Limb (tissue), 2 donors: Measurements from ENCODE around the gene MRPS15.

ENCODE experiments used
- DNase-seq, 2 donors: peaks; one replicate each; pipeline ENCODE4 v3.0.0-alpha.2; 2016; ENCODE audit errors: extremely low spot score in 2 of 2

Gene MRPS15

DNA sequence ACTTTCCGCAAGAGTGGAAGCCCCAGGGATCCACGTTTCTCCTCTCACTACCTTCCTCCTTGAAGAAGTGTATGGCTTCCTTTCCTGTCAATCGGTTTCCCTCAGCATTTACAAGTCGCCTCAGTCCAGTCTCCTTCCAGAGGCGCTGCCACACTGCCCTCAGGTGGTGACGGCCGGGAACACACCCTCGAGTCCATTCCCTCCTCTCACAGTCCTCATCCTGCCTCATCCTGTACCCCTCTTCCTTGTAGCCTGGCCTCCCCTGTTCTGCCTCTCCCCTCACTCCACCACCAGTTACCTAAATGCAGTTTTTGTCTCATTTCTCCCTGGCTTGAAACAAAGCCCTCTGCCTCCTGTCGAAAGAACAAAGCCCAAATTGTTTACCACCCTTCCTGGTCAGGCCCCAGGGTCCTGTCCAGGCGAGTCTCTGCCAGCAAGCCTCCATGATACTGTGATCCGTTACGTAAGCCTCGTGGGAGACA is 43.3 kb downstream of the MRPS15 start:
- DNase-seq: peak; percentile 83 to 94

DNA sequence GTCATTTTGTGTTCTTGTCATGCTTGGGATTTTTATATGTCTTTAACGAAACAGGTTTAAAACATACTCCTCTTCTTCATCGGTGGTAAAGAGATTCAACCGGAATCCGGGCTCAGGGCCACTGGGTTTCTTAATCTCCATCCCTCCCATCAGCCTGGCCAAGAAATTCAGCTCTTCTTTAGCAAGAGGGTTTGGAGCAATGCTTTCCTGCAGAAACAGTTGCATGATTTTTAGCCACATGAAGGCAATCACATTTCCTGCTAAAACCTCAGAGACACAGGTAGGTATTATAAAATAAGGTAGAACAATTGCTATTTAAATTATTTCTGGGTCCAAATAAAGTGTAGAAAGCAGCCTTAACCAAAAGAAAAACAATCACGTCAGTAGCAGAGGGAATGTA is 43.8 kb downstream of the MRPS15 start:
- no peak for DNase-seq

DNA sequence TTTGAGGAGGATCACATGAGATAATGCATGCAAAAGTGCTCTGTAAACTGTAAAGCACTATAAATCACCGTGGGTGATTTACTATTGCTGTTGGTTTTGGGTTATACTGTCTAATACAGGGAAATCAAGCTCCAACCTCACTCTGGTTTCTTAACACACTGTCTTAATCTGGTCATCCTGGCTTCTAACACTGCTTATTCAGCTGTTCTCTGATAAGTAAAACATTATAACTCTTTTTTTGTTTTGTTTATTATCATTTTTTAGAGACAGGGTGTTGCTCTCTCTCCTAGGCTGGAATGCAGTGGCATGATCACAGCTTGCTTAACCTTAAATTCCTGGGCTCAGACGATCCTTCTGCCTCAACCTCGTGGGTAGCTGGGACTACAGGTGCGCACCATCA is 44.6 kb downstream of the MRPS15 start:
- DNase-seq: no peak

DNA sequence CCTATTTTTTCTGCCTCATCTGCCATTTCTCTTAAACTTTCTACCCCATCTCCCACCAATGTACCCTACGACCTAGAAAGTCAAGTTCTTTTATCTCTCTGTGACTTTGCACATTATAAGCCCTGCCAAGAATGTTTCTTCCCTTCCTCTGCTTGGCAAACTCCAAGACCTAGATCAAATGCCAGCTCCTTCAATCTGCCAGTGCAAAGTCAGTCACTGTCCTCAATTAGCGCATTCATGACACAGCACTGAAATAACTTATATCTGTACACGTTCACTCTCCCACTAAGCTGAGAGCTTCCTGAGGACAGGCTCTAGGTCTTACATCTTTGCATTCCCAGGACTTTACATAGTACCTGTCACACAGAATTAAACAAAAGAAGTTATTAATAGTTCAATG is 45.0 kb downstream of the MRPS15 start:
- no peak for DNase-seq

DNA sequence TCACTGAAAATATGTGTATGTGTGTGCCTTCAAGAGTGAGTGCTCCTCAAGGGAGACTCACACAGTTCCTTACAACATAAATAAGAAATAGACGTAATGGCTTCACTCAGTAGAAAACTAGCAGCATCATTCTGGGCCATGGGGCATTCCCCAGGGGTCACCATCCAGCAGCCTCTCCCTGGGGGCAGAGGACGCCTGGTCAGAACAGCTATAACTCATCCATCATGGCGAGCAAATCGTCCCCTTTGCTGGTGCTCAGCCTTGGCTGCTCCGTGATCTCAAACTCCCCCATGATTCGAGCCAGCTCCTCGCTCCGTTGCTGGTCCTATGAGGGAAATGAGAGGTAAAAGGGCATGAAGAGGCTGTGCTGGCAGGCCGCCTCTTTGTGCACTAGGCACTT is 46.3 kb downstream of the MRPS15 start:
- DNase-seq: no peak

DNA sequence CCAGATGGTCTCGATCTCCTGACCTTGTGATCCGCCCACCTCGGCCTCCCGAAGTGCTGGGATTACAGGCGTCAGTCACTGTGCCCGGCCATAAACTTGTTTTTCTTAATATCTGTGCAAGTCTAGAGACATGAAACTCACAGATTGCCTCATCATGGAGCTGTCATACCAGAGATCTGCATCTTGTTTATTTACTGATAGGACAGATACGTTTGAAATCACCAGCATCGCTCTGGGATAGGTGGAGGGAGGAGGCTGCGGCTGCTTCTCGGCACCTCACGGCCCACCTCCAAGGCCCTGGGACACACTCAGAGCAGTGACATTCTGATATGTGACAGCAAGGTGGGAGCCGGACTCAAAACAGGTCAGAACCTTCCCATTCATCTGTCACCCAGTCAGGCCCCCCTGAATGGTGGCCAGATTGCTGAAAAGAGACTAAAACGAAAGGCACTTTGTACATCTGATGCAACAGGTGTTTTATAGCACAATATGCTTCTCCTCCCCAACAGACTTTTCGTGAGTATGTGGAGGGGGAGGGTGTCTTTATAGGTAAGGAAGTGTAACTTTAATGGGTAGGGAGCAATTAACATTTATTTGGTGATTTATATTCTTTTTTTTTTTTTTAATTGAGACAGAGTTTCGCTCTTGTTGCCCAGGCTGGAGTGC is 48.4 kb downstream of the MRPS15 start:
- DNase-seq: no peak

DNA sequence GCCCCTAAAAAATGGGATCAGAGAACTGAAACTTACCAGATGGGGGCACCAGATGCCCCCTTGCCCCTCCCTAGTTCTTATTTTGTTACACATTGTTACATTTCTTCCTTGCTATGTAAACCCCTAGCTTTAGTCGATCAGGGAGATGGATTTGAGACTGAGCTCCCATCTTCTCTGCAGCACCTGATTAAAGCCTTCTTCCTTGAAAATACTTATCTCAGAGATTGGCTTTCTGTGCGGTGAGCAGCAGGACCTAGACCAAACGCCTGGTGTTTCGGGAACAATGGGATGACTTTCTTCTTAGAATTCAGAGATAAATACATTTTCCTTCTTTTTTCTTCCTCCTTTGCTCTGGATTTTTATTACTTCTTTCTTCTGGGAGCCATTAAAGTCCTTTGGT is 49.8 kb downstream of the MRPS15 start:
- no peak for DNase-seq

DNA sequence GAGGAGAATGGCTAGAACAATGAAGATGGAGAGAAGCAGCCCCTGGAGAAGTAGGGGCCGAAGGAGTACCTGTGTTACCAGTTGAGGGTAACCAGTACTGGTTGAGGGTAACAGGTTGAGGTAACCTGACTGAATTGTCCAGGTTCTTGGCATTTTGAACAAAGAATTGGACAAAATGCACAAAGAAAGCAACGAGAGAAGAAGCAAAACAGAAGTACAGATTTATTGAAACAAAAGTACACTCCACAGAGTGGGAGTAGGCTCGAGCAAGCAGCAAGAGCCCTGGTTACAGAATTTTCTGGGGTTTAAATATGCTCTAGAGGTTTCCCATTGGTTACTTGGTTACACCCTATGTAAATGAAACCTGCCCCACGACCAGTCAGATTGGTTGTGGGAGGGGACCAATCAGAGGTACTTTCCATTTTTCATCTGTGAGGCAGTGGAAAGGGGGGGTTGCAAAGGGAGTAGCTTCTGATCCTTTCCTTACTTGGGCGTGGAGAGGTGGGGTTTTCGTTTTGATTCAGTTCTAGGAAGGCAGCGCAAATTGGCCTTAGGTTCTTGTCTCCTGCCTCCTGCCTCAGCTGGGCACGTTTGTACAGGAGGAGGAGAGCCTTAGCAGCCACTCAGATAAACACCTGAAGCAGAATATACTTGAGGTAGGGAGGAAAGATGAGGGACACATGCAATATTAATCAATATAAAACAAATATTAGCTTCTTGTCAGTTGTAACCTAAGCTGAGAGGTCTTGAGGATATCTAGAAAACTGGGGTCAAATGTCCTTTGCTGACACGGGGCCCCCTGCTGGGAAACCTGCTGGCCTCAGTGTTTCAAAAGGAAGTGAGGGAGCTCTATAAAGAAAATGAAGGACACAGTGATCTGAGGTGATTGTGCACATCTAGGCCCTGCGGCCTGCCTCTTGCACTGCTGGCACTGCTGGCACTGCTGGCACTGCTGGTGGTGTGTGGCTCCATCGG is 52.2 kb downstream of the MRPS15 start:
- no peak for DNase-seq

DNA sequence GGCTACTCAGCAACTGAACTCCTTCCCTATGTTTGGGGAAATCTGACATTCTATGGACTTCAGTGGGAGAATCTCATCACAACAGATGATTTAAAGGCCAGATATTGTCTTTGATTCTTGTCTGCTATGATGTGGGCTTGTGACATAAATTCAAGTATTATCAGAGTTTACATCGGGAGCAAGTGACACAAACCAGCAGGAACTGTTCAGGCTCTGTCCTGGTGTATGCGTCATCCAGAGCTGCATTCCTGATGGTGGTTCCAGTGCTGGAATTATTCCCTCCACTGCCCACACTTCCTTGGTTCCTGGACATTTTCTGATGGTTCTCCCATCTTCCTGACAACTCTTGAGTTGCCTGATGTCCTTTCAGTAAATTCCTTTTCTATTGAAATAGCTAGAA is 55.7 kb downstream of the MRPS15 start:
- DNase-seq: no peak

DNA sequence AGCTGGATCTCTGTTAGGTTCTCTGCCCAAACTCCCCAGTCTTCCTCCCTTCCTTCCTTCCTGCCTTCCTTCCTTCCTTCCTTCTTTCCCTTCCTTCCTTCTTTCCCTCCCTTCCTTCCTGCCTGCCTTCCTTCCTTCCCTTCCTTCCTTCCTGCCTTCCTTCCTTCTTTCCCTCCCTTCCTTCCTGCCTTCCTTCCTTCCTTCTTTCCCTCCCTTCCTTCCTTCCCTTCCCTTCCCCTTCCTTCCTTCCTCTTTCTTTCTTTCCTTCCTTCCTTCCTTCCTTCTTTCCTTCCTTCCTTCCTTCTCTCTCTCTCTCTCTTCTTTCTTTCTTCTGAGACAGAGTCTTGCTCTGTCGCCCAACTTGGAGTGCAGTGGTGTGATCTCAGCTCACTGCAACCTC is 57.7 kb downstream of the MRPS15 start:
- DNase-seq: no peak
